Measurements from ENCODE around the gene ZNF804B. TPM values are rescaled to one million over a fixed set of nuclear protein-coding genes. Genes with fewer than 3 reads are reported as not detected.

ZNF804B gene
- total RNA-seq, 2 donors from 2014 or later = 0.13 to 0.49 TPM

GRCh38 chr7:89265631-89266030 is 506.1 kb downstream of the ZNF804B start:
- H3K27me3 Mint-ChIP-seq (ENCODE audit: insufficient read depth) = no peaks in the 10 kb centered on the region
- H3K9me3 Mint-ChIP-seq = no peaks in the 10 kb centered on the region
- H3K36me3 ChIP-seq (ENCODE audit: control insufficient read depth, insufficient read depth, low read length) = no peaks in the 10 kb centered on the region
- TF ChIP-seq CTCF (conservative IDR thresholded peaks at IDR 0.05) = no peak
- no peak overlapping the region for H3K4me3 ChIP-seq (ENCODE audit: low read length)
- no peaks in the 10 kb centered on the region for H3K9me3 ChIP-seq (ENCODE audit: control insufficient read depth, low read length)
- H3K4me1 Mint-ChIP-seq = no peaks in the 10 kb centered on the region
- 85% methylated on average over 2 of the region's 2 CpGs; no CpG with 5 or more reads in 1 of the 2 experiments for WGBS, 2 experiments (ENCODE audit: insufficient coverage in 1 of 2, insufficient read length in 1 of 2)
- H3K4me1 ChIP-seq (ENCODE audit: control insufficient read depth, insufficient read depth, low read length) = no peaks in the 10 kb centered on the region
- H3K27ac ChIP-seq (ENCODE audit: low read depth, low read length) = no peak overlapping the region
- no peaks in the 10 kb centered on the region for H3K36me3 Mint-ChIP-seq (ENCODE audit: low read depth)
- H3K4me3 Mint-ChIP-seq = no peak overlapping the region
- H3K27ac Mint-ChIP-seq = no peak overlapping the region
- H3K27me3 ChIP-seq (ENCODE audit: control insufficient read depth, insufficient read depth, low read length, poor library complexity, severe bottlenecking) = no peaks in the 10 kb centered on the region
- no peak for DNase-seq
- no peak overlapping the region for H3K9ac ChIP-seq (ENCODE audit: extremely low read depth, low read length, poor library complexity, severe bottlenecking)

GRCh38 chr7:89283302-89283701 is 523.8 kb downstream of the ZNF804B start:
- H3K9me3 ChIP-seq (ENCODE audit: control insufficient read depth, low read length) = no peaks in the 10 kb centered on the region
- no peak overlapping the region for H3K27ac ChIP-seq (ENCODE audit: low read depth, low read length)
- H3K27ac Mint-ChIP-seq = no peak overlapping the region
- TF ChIP-seq CTCF (conservative IDR thresholded peaks at IDR 0.05) = no peak
- DNase-seq = no peak
- no peaks in the 10 kb centered on the region for H3K27me3 Mint-ChIP-seq (ENCODE audit: insufficient read depth)
- H3K27me3 ChIP-seq (ENCODE audit: control insufficient read depth, insufficient read depth, low read length, poor library complexity, severe bottlenecking) = no peaks in the 10 kb centered on the region
- H3K36me3 ChIP-seq (ENCODE audit: control insufficient read depth, insufficient read depth, low read length) = no peaks in the 10 kb centered on the region
- H3K4me1 ChIP-seq (ENCODE audit: control insufficient read depth, insufficient read depth, low read length) = no peaks in the 10 kb centered on the region
- H3K36me3 Mint-ChIP-seq (ENCODE audit: low read depth) = no peaks in the 10 kb centered on the region
- H3K4me3 Mint-ChIP-seq = no peak overlapping the region
- H3K9me3 Mint-ChIP-seq = peaks cover 3% of the 10 kb centered on the region
- H3K4me1 Mint-ChIP-seq = no peaks in the 10 kb centered on the region
- no peak overlapping the region for H3K9ac ChIP-seq (ENCODE audit: extremely low read depth, low read length, poor library complexity, severe bottlenecking)
- no peak overlapping the region for H3K4me3 ChIP-seq (ENCODE audit: low read length)
- WGBS, 2 experiments (ENCODE audit: insufficient coverage in 1 of 2, insufficient read length in 1 of 2) = 100% methylated on average over 1 of the region's 2 CpGs; no CpG with 5 or more reads in 1 of the 2 experiments

- H3K4me1 Mint-ChIP-seq = no peaks in the 10 kb centered on the region
These were observed 549.0 kb downstream of the ZNF804B start for GRCh38 chr7:89308535-89308934.

More at GRCh38 chr7:89308535-89308934, 549.0 kb downstream of the ZNF804B start:
- Histone ChIP-seq H3K36me3 (ENCODE audit: control insufficient read depth, insufficient read depth, low read length) (no peaks in the 10 kb centered on the region), H3K9ac (ENCODE audit: extremely low read depth, low read length, poor library complexity, severe bottlenecking) (no peak overlapping the region), H3K4me1 (ENCODE audit: control insufficient read depth, insufficient read depth, low read length) (no peaks in the 10 kb centered on the region), H3K4me3 (ENCODE audit: low read length) (no peak overlapping the region), H3K27ac (ENCODE audit: low read depth, low read length) (no peak overlapping the region), H3K27me3 (ENCODE audit: control insufficient read depth, insufficient read depth, low read length, poor library complexity, severe bottlenecking) (no peaks in the 10 kb centered on the region), H3K9me3 (ENCODE audit: control insufficient read depth, low read length) (no peaks in the 10 kb centered on the region)
- Mint-ChIP-seq H3K27ac (no peak overlapping the region), H3K9me3 (no peaks in the 10 kb centered on the region), H3K27me3 (ENCODE audit: insufficient read depth) (no peaks in the 10 kb centered on the region), H3K4me3 (no peak overlapping the region), H3K36me3 (ENCODE audit: low read depth) (no peaks in the 10 kb centered on the region)
- no peak for TF ChIP-seq CTCF (conservative IDR thresholded peaks at IDR 0.05)
- DNase-seq = no peak

All from endodermal cell (in vitro differentiated cells).